GM12878 (cell line): ENCODE results near the gene UBE2J2. TPM values are rescaled to one million over a fixed set of nuclear protein-coding genes. Genes with fewer than 3 reads are reported as not detected.

ENCODE experiments used
- EGR1 ChIP-seq, 2 experiments: IDR thresholded peaks; 1 replicate in 1 of 2; 2 replicates in 1 of 2; pipeline ENCODE4 v1.6.1; 2011 to 2012; ENCODE audit warnings: low read depth in 2 of 2, low read length in 2 of 2, borderline replicate concordance in 1 of 2, mild to moderate bottlenecking in 1 of 2, moderate library complexity in 1 of 2
- IKZF2 ChIP-seq, 2 experiments: fragments of 450-650 bp; IDR thresholded peaks; 2 replicates each; pipeline ENCODE4 v1.6.1; 2017; ENCODE audit warnings: mild to moderate bottlenecking in 2 of 2, moderate library complexity in 2 of 2
- MXI1 ChIP-seq: fragments of 150-350 bp; IDR thresholded peaks from 2 replicates; pipeline ENCODE4 v1.6.1; 2011; ENCODE audit warnings: low read depth, mild to moderate bottlenecking, inconsistent platforms, low read length, improper control_type of control experiment
- NFYB ChIP-seq: IDR thresholded peaks from 2 replicates; pipeline ENCODE4 v1.6.1; 2011; ENCODE audit warnings: low read depth, mild to moderate bottlenecking, low read length, improper control_type of control experiment, moderate library complexity; ENCODE audit not compliant: insufficient read depth
- POLR2A ChIP-seq: IDR thresholded peaks from 2 replicates; pipeline ENCODE4 v1.6.1; 2011; ENCODE audit warnings: low read depth, mild to moderate bottlenecking, low read length
- RCOR1 ChIP-seq: conservative IDR thresholded peaks from 2 replicates; pipeline ENCODE4 v1.6.1; 2012; ENCODE audit warnings: low read depth, low read length, improper control_type of control experiment
- polyA plus RNA-seq, 11 experiments: library from polyadenylated mRNA; depleted of rRNA in 4 of 11; unstranded in 6 of 11; stranded (reverse) in 5 of 11; fragments of >200 nt; fragmentation: Nextera tagmentation in 4 of 11; fragmentation: Illumina TruSeq in 1 of 11; extraction: Ambion mirVana in 4 of 11; extraction: Trizol in 1 of 11; gene quantifications; 1 replicate in 1 of 11; 2 replicates in 10 of 11; pipeline versions ENCODE4 v1.2.1 to v1.2.3, GENCODE V29; 2011 to 2016; ENCODE audit warnings: inconsistent platforms in 2 of 11, missing spikeins in 2 of 11, low read depth in 1 of 11
- total RNA-seq, 4 experiments: library from RNA; depleted of rRNA in 3 of 4; stranded (reverse); fragments of >200 nt in 3 of 4; fragmentation: Illumina TruSeq in 1 of 4; extraction: Trizol in 1 of 4; gene quantifications; 2 replicates each; pipeline versions ENCODE4 v1.2.1 to v1.2.3, GENCODE V29; 2013 to 2021
- TF ChIP-seq, protein P1 (sequence below): fragments of 450-650 bp; IDR thresholded peaks from 2 replicates; pipeline ENCODE4 v1.6.1; 2017; ENCODE audit warnings: mild to moderate bottlenecking, moderate library complexity

UBE2J2 gene
- total and polyA plus RNA-seq, 10 of the 15 experiments (the other 5 are each of a cell fraction or from before 2014, with no cell fraction given), result 0.72 to 70.5 (median 49.2) TPM

DNA sequence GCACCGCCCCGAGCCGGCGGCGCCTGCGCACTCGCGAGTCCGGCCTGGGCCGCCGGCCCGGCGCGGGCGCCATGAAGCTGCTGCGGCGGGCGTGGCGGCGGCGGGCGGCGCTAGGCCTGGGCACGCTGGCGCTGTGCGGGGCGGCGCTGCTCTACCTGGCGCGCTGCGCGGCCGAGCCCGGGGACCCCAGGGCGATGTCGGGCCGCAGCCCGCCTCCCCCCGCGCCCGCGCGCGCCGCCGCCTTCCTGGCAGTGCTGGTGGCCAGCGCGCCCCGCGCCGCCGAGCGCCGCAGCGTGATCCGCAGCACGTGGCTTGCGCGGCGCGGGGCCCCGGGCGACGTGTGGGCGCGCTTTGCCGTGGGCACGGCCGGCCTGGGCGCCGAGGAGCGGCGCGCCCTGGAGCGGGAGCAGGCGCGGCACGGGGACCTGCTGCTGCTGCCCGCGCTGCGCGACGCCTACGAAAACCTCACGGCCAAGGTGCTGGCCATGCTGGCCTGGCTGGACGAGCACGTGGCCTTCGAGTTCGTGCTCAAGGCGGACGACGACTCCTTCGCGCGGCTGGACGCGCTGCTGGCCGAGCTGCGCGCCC lies 41.4 kb downstream of the UBE2J2 start, which contains the start of gene B3GALT6 (continued):
- TF ChIP-seq, protein P1, sequence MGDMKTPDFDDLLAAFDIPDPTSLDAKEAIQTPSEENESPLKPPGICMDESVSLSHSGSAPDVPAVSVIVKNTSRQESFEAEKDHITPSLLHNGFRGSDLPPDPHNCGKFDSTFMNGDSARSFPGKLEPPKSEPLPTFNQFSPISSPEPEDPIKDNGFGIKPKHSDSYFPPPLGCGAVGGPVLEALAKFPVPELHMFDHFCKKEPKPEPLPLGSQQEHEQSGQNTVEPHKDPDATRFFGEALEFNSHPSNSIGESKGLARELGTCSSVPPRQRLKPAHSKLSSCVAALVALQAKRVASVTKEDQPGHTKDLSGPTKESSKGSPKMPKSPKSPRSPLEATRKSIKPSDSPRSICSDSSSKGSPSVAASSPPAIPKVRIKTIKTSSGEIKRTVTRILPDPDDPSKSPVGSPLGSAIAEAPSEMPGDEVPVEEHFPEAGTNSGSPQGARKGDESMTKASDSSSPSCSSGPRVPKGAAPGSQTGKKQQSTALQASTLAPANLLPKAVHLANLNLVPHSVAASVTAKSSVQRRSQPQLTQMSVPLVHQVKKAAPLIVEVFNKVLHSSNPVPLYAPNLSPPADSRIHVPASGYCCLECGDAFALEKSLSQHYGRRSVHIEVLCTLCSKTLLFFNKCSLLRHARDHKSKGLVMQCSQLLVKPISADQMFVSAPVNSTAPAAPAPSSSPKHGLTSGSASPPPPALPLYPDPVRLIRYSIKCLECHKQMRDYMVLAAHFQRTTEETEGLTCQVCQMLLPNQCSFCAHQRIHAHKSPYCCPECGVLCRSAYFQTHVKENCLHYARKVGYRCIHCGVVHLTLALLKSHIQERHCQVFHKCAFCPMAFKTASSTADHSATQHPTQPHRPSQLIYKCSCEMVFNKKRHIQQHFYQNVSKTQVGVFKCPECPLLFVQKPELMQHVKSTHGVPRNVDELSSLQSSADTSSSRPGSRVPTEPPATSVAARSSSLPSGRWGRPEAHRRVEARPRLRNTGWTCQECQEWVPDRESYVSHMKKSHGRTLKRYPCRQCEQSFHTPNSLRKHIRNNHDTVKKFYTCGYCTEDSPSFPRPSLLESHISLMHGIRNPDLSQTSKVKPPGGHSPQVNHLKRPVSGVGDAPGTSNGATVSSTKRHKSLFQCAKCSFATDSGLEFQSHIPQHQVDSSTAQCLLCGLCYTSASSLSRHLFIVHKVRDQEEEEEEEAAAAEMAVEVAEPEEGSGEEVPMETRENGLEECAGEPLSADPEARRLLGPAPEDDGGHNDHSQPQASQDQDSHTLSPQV, result no peak
- 0 out of 2 replicates have a peak, but pooled peaks have one; percentile 36 for TF ChIP-seq POLR2A
- no peak for TF ChIP-seq IKZF2 (IDR thresholded peaks at IDR 0.05)
- TF ChIP-seq MXI1, result no peak
- peak; percentile 5; the same call in 1 of the 2 replicates for TF ChIP-seq RCOR1
- no peak for TF ChIP-seq EGR1 (IDR thresholded peaks at IDR 0.05; ENCODE audit: borderline replicate concordance in 1 of 2, low read depth in 2 of 2, low read length in 2 of 2)
- no peak for TF ChIP-seq NFYB
